Activated CD8-positive, alpha-beta T cell treated with anti-CD3 and anti-CD28 coated beads, Interleukin-2, amount 10 ng/mL, durations not matched to agents 7 days and 5 days (primary cell): ENCODE results near the gene PXDN. TPM values are rescaled to one million over a fixed set of nuclear protein-coding genes. Genes with fewer than 3 reads are reported as not detected.

Experiments
- ATAC-seq: fragments of 150-1000 bp; cut with Tn5 transposase; one replicate; pipeline ENCODE4 v1.10.0; 2021; ENCODE audit warnings: moderate library complexity
- CTCF ChIA-PET: fragments of 350-600 bp; sonication (Branson Sonifier 250); formaldehyde crosslinking; loops from one replicate; lab custom pipeline; 2021; ENCODE audit warnings: antibody characterized with exemption; lab: Charles Lee
- POLR2A ChIA-PET: fragments of 350-600 bp; sonication (Branson Sonifier 250); formaldehyde crosslinking; loops from one replicate; lab custom pipeline; 2021; ENCODE audit warnings: antibody characterized with exemption; lab: Charles Lee
- DNase-seq: peaks from one replicate; pipeline ENCODE4 v3.0.0-alpha.2; 2020
- H3K27ac Mint-ChIP-seq: one replicate; pipeline ENCODE4 v1.8.0; 2021; ENCODE audit warnings: mild to moderate bottlenecking, mixed read lengths
- H3K27me3 Mint-ChIP-seq: one replicate; pipeline ENCODE4 v1.8.0; 2021; ENCODE audit warnings: low read depth, mixed read lengths
- H3K36me3 Mint-ChIP-seq: one replicate; pipeline ENCODE4 v1.8.0; 2021; ENCODE audit warnings: low read depth, mixed read lengths
- H3K4me1 Mint-ChIP-seq: one replicate; pipeline ENCODE4 v1.8.0; 2021; ENCODE audit warnings: low read depth, mixed read lengths
- H3K4me3 Mint-ChIP-seq: one replicate; pipeline ENCODE4 v1.8.0; 2021; ENCODE audit warnings: mild to moderate bottlenecking, mixed read lengths
- H3K9me3 Mint-ChIP-seq: one replicate; pipeline ENCODE4 v1.8.0; 2022; ENCODE audit warnings: mixed read lengths; ENCODE audit not compliant: insufficient read depth
- total RNA-seq, 2 experiments: library from RNA; stranded (reverse); gene quantifications; one replicate each; pipeline ENCODE4 v1.2.3, GENCODE V29; 2021

The PXDN gene
- total RNA-seq, 2 experiments from 2014 or later, result 0.26 to 0.92 TPM

DNA sequence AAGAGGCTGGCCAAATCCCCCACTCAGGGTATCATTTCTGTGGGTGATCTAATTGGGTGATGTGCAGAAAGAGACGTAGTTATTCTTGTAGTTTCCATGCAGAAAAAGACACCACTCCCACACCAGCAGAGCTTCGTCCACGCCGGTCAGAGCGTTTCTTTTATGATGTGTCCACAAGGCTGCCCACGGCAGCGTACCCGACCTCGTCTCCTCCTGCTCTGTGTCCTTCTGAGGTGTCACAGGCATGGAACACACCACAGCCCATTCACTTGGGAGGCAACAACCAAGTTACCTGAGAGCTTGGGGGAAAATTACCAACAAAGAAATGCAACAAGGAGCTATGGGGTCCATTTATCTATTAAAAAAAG is 131.3 kb downstream of the PXDN start:
- peaks cover 5% of the 10 kb centered on the region for H3K27me3 Mint-ChIP-seq
- no peaks in the 10 kb centered on the region for H3K36me3 Mint-ChIP-seq
- no peak for ATAC-seq
- CTCF ChIA-PET, result no interaction called here
- POLR2A ChIA-PET, result no interaction called here
- no peak overlapping the region for H3K4me3 Mint-ChIP-seq
- H3K4me1 Mint-ChIP-seq, result no peaks in the 10 kb centered on the region
- DNase-seq, result no peak
- no peak overlapping the region for H3K27ac Mint-ChIP-seq
- no peaks in the 10 kb centered on the region for H3K9me3 Mint-ChIP-seq

DNA sequence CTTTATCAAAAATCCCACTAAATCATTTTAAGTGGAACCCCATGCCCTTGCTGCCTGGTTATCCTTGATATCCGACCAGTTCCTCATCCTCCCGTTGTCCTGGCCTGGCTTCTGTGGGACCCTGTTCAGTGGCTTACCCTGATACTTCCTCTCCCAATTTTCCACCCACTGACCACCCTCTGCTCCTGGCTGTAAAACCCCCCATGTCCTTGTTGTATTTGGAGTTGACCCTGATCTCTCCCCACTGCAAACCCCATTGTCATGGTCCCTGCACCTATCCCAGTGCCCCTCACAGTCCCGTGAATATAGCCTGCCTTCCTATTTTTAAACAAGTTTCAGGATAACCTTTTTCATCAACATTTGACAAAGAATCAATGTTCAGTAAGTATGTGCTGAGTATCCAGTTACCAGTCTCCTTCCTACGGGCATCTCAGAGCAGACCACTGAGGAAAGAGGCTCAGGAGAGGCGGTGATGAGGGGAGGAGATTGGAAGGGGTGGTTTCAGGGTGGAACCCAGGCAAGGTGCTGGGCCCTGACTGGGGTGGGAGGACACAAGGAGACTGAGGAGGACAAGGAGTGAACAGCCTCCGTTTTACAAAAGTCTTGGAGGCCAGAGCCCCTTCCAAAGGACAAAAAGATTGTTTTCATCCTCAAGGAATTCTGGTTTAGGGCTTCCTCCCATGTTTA is 131.8 kb downstream of the PXDN start:
- ChIA-PET POLR2A (no interaction called here), CTCF (no interaction called here)
- DNase-seq (no peak), ATAC-seq (no peak)
- H3K9me3 Mint-ChIP-seq, result no peaks in the 10 kb centered on the region
- no peaks in the 10 kb centered on the region for H3K36me3 Mint-ChIP-seq
- no peaks in the 10 kb centered on the region for H3K4me1 Mint-ChIP-seq
- no peak overlapping the region for H3K27ac Mint-ChIP-seq
- H3K4me3 Mint-ChIP-seq, result no peak overlapping the region
- H3K27me3 Mint-ChIP-seq, result peaks cover 5% of the 10 kb centered on the region

DNA sequence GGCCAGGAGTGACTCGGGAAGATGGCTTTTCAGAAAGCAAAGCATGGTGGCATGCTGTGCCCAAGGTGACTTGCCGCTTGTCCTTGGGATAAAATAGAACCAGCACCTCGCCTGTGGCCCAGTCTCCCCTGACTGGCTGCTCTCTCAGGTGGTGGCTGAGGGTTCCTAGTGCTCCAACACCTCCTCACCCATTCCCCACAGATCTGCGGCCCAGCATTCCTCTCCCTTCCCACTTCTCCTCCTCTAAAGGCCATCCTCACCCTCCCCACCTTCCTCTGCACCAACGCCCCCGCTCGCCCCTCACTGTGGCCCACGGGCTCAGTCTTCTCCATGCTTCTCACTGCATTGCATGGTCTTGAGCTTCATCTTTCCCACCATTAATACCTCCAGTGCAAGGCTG is 132.4 kb downstream of the PXDN start:
- ChIA-PET POLR2A (no interaction called here), CTCF (no interaction called here)
- DNase-seq, result no peak
- Mint-ChIP-seq H3K4me1 (no peaks in the 10 kb centered on the region), H3K27me3 (peaks cover 5% of the 10 kb centered on the region), H3K9me3 (no peaks in the 10 kb centered on the region), H3K4me3 (no peak overlapping the region), H3K27ac (no peak overlapping the region), H3K36me3 (no peaks in the 10 kb centered on the region)
- no peak for ATAC-seq

DNA sequence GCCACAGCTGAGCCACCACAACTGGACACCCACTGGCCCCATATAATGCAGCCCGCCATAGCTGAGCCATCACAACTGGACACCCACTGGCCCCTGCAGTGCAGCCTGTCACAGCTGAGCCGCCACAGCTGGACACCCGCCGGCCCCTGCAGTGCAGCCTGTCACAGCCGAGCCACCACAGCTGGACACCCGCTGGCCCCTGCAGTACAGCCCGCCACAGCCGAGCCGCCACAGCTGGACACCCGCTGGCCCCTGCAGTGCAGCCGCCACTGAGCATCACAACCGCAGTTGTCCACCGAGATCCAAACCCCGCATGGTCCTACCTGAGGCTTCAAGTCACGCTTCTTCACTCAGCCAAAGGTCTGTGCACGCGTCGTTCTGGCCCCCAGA is 134.2 kb downstream of the PXDN start:
- Mint-ChIP-seq H3K4me3 (no peak overlapping the region), H3K4me1 (no peaks in the 10 kb centered on the region), H3K36me3 (no peaks in the 10 kb centered on the region), H3K27me3 (peaks cover 3% of the 10 kb centered on the region), H3K9me3 (no peaks in the 10 kb centered on the region), H3K27ac (no peak overlapping the region)
- POLR2A ChIA-PET, result no interaction called here
- ATAC-seq (no peak), DNase-seq (no peak)
- CTCF ChIA-PET, result no interaction called here

DNA sequence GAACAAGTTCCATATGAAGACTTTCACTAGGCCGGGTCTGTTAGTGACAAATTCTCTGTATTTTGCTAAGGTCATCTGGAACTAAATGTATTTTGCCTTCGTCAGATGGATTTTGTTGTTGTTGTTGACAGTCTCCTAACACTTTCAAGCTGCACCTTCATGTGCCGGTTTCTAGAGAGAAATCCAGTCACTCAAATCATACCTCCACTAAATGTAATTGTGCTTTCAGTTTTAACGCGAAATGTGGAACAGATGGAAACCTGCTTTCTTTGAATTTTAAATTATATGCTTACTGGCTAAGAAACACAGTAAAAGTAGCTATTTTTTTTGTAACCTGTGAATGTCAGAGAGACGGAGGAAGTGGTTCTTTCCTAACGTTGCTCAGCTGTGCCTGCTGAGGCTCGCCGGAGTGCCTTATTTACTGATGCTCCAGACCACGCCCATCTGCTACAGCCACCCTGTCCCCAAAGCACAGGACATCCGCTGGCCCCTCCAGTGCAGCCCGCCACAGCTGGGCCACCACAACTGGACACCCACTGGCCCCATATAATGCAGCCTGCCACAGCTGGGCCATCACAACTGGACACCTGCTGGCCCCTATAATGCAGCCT is 134.7 kb downstream of the PXDN start:
- DNase-seq (no peak), ATAC-seq (no peak)
- Mint-ChIP-seq H3K27me3 (peaks cover 3% of the 10 kb centered on the region), H3K9me3 (no peaks in the 10 kb centered on the region), H3K4me1 (no peaks in the 10 kb centered on the region), H3K27ac (no peak overlapping the region), H3K36me3 (no peaks in the 10 kb centered on the region), H3K4me3 (no peak overlapping the region)
- ChIA-PET POLR2A (interaction anchor here (0.6 kb wide), 1 partner anchor 664 kb away, joined by 3 read pairs; no protein-coding TSS in a partner anchor), CTCF (no interaction called here)

DNA sequence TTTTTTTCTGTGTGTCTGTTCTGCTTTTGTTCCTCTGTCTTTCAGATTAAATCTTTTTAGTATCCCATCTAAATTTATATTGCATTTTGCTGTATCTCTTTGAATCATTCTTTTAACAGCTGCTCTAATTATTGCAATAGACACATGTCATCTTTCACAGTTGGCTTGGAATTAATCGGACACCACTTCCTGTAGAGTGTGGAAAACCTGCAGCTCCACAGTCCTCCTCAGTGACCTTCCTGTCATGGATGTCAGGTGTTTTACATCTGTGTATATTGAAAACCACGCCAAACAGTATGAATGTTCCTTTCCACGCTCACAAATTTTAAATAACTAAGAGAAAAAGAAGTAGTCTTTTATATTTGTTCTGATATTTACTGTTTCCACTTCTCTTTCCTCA is 135.3 kb downstream of the PXDN start:
- Mint-ChIP-seq H3K27ac (no peak overlapping the region), H3K36me3 (no peaks in the 10 kb centered on the region), H3K4me1 (no peaks in the 10 kb centered on the region), H3K27me3 (peaks cover 3% of the 10 kb centered on the region), H3K9me3 (no peaks in the 10 kb centered on the region), H3K4me3 (no peak overlapping the region)
- ChIA-PET CTCF (no interaction called here), POLR2A (interaction anchor here (0.6 kb wide), 1 partner anchor 664 kb away, joined by 3 read pairs; no protein-coding TSS in a partner anchor)
- DNase-seq (no peak), ATAC-seq (no peak)

DNA sequence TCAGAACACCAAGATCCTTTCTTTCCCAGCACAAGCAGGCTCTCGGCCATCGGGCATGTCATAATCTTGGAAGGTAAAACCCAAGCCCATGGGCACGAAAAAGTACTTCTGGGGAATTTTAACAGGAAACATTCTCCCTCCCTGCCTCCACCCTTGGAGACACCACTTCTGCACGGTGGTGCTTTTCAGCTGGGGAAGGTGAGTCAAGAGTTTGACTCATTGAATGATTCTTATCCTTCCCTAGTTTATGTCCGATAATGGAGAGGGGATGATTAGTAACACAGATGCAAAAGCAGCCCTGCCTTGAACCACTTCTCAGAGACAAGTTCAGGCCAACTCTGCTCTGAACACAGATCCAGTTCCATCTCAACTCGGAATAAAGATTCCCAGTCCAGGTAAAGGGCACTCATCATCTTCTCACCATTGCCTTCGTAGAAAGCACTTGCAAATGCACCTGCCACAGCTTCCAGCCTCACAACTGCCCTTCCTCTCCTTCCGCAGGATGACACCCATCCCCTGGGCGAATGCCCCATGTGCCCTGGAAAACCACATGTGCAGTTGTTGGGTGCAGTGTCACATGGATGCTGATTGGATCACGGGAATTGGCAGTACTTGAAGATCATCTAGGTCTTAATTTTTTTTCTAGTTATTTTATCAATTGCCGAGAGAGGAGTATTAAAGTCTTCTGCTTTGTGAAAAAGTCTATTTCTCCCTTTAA is 136.2 kb downstream of the PXDN start:
- CTCF ChIA-PET, result no interaction called here

DNA sequence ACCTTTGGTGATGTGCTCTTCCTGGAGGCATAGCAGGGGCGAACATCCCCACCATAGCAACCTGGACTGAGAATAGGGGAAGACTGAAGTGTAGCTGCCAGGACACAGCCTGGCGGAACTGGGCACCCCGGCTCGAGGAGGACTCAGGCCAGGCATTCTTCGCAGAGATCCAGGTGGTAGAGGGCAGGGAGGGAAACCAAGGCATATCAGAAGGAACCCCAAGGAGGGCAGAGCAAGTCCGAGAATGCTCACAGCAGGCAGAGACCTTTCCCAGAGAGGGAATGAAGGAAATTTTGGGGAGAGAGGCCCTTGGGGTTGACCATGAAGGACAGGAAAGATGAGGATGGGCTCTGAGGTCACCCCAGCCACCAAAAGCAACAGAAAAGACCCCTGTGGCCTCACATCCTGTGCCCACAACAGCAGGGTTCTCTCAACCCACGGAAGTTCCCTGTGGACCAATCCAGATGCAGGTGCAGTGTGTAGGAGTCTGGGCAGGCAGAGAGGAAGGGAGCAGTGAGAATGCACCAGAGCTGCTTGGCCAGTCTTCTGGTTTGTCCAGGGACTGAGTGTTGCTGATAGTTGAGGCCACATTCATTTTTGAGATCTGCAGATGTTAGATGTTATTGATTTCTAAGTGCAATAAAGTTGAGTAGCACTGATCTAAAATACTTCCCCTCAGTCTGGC is 136.9 kb downstream of the PXDN start:
- CTCF ChIA-PET, result interaction anchor here (0.6 kb wide), 1 partner anchor 503 kb away, joined by 3 read pairs; no protein-coding TSS in a partner anchor
- Mint-ChIP-seq H3K4me3 (no peak overlapping the region), H3K27me3 (no peaks in the 10 kb centered on the region), H3K4me1 (no peaks in the 10 kb centered on the region), H3K36me3 (no peaks in the 10 kb centered on the region), H3K27ac (no peak overlapping the region), H3K9me3 (no peaks in the 10 kb centered on the region)
- no peak for ATAC-seq
- DNase-seq, result no peak
- POLR2A ChIA-PET, result no interaction called here

More for the DNA sequence above, 136.2 kb downstream of the PXDN start:
- Mint-ChIP-seq H3K27me3 (no peaks in the 10 kb centered on the region), H3K27ac (no peak overlapping the region), H3K36me3 (no peaks in the 10 kb centered on the region), H3K9me3 (no peaks in the 10 kb centered on the region), H3K4me1 (no peaks in the 10 kb centered on the region), H3K4me3 (no peak overlapping the region)
- POLR2A ChIA-PET, result no interaction called here
- ATAC-seq, result no peak
- no peak for DNase-seq

DNA sequence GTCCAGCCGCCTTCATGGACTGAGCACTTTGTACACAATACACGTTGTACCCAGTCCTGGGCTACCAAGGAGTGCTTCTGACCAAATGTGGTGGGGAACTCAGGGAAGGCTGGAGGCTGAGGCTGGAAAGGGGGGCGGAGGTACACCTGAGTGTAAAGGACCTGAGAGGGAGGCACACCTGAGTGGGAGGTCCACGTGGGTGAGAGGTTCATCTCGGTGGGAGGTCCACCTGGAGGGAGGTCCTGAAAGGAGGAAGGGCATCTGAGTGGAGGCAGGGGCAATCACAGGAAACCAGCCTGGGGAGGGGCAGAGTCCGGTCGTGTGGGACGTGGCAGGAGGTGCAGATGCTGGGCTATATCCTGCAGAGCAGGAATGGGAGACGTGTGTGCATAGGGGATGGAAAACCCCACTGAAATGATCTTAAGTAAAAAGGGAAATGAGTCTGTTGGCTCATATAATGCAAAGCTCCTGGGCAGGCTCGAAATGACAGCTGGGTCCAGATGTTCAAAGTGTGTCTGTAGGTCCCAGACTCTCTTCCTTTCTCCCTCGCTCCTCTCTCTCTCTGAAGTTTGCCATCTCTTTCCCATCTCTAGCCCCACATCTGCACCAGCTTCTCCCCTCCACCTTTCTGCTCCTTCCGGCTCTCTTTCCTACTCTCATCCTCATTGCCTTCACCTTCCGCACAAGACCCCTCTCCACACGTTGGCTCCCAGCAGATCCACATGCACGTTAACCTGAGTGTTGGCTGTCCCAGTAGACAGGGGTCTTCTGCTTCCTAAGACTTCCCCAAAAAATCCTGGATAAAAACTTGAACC is 137.7 kb downstream of the PXDN start:
- Mint-ChIP-seq H3K4me3 (no peak overlapping the region), H3K36me3 (no peaks in the 10 kb centered on the region), H3K9me3 (no peaks in the 10 kb centered on the region), H3K4me1 (no peaks in the 10 kb centered on the region), H3K27ac (no peak overlapping the region), H3K27me3 (no peaks in the 10 kb centered on the region)
- DNase-seq (no peak), ATAC-seq (no peak)
- ChIA-PET POLR2A (no interaction called here), CTCF (interaction anchor here (0.6 kb wide), 1 partner anchor 502 kb away, joined by 3 read pairs; no protein-coding TSS in a partner anchor)

DNA sequence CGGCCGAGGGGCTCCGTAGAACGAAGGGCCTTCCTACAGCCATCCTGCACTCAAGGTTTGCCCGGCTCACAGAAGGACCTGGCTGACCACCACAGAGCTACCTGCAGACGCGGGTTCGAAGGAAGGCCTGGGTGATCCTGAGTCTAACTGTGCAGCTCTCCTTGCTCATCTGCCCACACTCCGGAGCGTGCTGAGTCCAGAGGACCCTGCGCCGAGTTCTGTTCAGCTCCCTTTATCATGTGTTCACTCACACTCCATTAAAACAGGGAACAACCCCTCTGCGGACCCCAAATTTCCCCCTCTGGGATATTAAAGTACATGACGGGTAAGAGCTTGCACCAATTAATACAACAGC is 138.3 kb downstream of the PXDN start:
- no peak overlapping the region for H3K27ac Mint-ChIP-seq
- no peaks in the 10 kb centered on the region for H3K4me1 Mint-ChIP-seq
- no peak for DNase-seq
- no peaks in the 10 kb centered on the region for H3K36me3 Mint-ChIP-seq
- ChIA-PET POLR2A (no interaction called here), CTCF (no interaction called here)
- no peak overlapping the region for H3K4me3 Mint-ChIP-seq
- no peaks in the 10 kb centered on the region for H3K27me3 Mint-ChIP-seq
- no peaks in the 10 kb centered on the region for H3K9me3 Mint-ChIP-seq
- no peak for ATAC-seq
